ENCODE data around the gene AFP. TPM values are rescaled to one million over a fixed set of nuclear protein-coding genes. Genes with fewer than 3 reads are reported as not detected.

AFP gene
- total and polyA plus RNA-seq, 2 of the 13 experiments (the other 11 are each of a cell fraction or from before 2014, with no cell fraction given) = 9,434 to 13,105 TPM

- TF ChIP-seq ATM (IDR thresholded peaks at IDR 0.05; ENCODE audit: borderline replicate concordance) (no peak), KMT2A (CRISPR knock-in tag; IDR thresholded peaks at IDR 0.05) (no peak), ZNF550 (CRISPR knock-in tag; IDR thresholded peaks at IDR 0.05; ENCODE audit: borderline replicate concordance) (no peak), TEAD3 (CRISPR knock-in tag; optimal IDR thresholded peaks at IDR 0.05; ENCODE audit: borderline replicate concordance) (no peak), FIP1L1 (IDR thresholded peaks at IDR 0.05; ENCODE audit: borderline replicate concordance, insufficient read depth, low read depth, low read length) (no peak), ZNF75D (CRISPR knock-in tag; IDR thresholded peaks at IDR 0.05; ENCODE audit: borderline replicate concordance) (no peak), ZNF264 (CRISPR knock-in tag; IDR thresholded peaks at IDR 0.05) (no peak), CBX2 (IDR thresholded peaks at IDR 0.05; ENCODE audit: low read depth, low read length) (no peak), CBX2 (CRISPR knock-in tag; IDR thresholded peaks at IDR 0.05; ENCODE audit: low read depth) (no peak), TAF15 (IDR thresholded peaks at IDR 0.05; ENCODE audit: low read depth, low read length, poor library complexity, severe bottlenecking) (no peak), HDAC2 (CRISPR knock-in tag; IDR thresholded peaks at IDR 0.05) (no peak), SALL1 (CRISPR knock-in tag; IDR thresholded peaks at IDR 0.05) (no peak), GATAD1 (CRISPR knock-in tag; IDR thresholded peaks at IDR 0.05) (no peak), MXD4 (CRISPR knock-in tag; IDR thresholded peaks at IDR 0.05) (no peak), ZUFSP (CRISPR knock-in tag; IDR thresholded peaks at IDR 0.05; ENCODE audit: borderline replicate concordance) (no peak), ZNF547 (CRISPR knock-in tag; IDR thresholded peaks at IDR 0.05) (no peak), KLF13 (CRISPR knock-in tag; IDR thresholded peaks at IDR 0.05) (no peak), ATF4 (CRISPR knock-in tag; IDR thresholded peaks at IDR 0.05) (0 out of 4 replicates have a peak, but pooled peaks of 1 of the 2 experiments have one; percentile 38), CENPX (CRISPR knock-in tag; IDR thresholded peaks at IDR 0.05) (no peak), ZNF235 (CRISPR knock-in tag; IDR thresholded peaks at IDR 0.05; ENCODE audit: borderline replicate concordance) (no peak), MTERF4 (CRISPR knock-in tag; IDR thresholded peaks at IDR 0.05) (no peak)
- TF ChIP-seq, protein P1, sequence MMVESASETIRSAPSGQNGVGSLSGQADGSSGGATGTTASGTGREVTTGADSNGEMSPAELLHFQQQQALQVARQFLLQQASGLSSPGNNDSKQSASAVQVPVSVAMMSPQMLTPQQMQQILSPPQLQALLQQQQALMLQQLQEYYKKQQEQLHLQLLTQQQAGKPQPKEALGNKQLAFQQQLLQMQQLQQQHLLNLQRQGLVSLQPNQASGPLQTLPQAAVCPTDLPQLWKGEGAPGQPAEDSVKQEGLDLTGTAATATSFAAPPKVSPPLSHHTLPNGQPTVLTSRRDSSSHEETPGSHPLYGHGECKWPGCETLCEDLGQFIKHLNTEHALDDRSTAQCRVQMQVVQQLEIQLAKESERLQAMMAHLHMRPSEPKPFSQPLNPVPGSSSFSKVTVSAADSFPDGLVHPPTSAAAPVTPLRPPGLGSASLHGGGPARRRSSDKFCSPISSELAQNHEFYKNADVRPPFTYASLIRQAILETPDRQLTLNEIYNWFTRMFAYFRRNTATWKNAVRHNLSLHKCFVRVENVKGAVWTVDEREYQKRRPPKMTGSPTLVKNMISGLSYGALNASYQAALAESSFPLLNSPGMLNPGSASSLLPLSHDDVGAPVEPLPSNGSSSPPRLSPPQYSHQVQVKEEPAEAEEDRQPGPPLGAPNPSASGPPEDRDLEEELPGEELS (CRISPR knock-in tag; IDR thresholded peaks at IDR 0.05) = no peak
- TF ChIP-seq, protein P2, sequence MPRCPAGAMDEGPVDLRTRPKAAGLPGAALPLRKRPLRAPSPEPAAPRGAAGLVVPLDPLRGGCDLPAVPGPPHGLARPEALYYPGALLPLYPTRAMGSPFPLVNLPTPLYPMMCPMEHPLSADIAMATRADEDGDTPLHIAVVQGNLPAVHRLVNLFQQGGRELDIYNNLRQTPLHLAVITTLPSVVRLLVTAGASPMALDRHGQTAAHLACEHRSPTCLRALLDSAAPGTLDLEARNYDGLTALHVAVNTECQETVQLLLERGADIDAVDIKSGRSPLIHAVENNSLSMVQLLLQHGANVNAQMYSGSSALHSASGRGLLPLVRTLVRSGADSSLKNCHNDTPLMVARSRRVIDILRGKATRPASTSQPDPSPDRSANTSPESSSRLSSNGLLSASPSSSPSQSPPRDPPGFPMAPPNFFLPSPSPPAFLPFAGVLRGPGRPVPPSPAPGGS (CRISPR knock-in tag; IDR thresholded peaks at IDR 0.05) = no peak
- TF ChIP-seq, protein P3, sequence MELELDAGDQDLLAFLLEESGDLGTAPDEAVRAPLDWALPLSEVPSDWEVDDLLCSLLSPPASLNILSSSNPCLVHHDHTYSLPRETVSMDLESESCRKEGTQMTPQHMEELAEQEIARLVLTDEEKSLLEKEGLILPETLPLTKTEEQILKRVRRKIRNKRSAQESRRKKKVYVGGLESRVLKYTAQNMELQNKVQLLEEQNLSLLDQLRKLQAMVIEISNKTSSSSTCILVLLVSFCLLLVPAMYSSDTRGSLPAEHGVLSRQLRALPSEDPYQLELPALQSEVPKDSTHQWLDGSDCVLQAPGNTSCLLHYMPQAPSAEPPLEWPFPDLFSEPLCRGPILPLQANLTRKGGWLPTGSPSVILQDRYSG (CRISPR knock-in tag; IDR thresholded peaks at IDR 0.05) = no peak
Observed at GRCh38 chr4:73440653-73441052, 4.6 kb downstream of the AFP start (continued).
